HG03108 (cell line): ENCODE results near the gene SDSL.

Source experiments
- ATAC-seq: cut with Tn5 transposase; IDR thresholded peaks from one replicate; pipeline ENCODE4 v1.9.1; 2021; ENCODE audit warnings: moderate library complexity; ENCODE audit not compliant: unreplicated experiment

Gene SDSL

GRCh38 chr12:113445544-113446171, 23.5 kb downstream of the SDSL start:
- no peak for ATAC-seq

DNA sequence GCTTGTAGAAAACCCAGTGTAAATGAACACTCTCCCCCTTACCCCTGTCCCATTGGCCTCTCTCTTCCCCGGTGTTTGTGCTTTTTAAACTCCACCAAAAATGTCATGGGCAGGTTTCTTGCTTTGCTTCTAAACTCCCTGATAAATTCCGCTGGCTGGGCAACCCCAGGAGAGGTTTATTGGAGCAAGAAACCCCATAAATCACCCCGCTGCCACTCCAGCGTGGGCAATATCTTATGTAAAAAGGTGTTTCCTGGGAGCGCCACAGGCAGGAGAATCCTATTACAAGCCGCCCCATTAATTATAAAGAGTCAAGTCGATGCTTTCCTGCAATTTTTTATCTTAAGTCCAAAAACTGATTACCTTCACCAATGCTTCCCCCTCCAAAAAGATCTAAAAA, 26.7 kb downstream of the SDSL start:
- no peak for ATAC-seq

DNA sequence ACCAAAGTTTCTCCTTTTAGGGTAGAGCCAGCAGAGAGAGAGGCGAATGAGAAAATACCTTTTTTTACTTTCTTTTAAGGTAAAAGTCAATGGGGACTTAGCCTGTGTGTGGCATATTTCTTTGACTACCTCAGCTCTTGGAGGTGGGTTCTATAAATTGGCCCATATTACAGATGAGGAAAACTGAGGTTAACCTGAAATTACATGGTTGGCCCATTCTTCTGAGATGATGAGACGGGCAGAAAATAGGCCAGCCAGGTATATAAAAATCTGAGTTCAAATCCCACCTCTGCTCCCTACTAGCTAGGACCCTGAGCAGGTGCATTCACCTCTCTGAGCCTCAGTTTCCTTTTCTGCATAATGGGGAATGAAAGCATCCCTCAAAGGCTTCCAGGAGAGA, 27.1 kb downstream of the SDSL start:
- no peak for ATAC-seq

- ATAC-seq, result no peak
These were observed 27.7 kb downstream of the SDSL start for GRCh38 chr12:113449839-113450238.

GRCh38 chr12:113452458-113452857, 30.3 kb downstream of the SDSL start:
- ATAC-seq, result no peak

DNA sequence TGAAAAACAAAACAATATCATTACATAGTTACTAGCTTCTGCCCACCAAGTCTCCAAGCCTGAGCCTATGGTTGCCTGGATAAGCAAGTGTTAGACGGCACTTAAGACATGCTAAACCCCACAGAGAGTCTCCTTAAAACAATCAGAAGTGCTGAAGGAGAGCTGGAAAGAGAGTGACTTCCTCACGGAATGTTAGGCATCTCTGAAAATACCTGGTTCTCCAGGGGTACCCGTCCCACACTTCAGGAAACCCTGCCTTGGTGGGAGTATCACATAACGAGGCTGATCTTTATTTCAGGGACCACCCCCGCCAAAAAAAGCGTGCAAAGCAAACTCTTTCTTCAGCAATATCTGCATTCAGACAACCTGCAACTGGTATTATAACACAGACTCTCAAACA, 31.1 kb downstream of the SDSL start:
- ATAC-seq, result no peak

DNA sequence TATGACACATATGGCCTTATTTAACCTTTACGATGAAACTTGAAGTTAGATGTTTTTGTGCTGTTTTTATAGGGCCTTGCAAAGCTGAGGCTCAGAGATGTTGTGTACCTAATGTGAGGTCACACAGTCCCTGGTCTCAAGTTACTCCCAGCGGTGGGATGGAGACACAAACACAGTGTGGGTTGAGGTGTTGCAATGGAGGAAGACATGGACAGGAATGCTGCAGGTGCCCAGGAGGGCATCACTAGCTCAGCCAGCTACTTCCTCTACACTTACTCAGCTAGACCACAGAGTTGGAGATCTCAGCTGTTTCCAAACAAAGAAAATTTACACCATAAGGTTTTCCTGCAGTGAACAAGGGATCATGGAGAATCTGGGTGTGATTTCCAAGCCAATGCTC, 34.0 kb downstream of the SDSL start:
- ATAC-seq, result no peak

DNA sequence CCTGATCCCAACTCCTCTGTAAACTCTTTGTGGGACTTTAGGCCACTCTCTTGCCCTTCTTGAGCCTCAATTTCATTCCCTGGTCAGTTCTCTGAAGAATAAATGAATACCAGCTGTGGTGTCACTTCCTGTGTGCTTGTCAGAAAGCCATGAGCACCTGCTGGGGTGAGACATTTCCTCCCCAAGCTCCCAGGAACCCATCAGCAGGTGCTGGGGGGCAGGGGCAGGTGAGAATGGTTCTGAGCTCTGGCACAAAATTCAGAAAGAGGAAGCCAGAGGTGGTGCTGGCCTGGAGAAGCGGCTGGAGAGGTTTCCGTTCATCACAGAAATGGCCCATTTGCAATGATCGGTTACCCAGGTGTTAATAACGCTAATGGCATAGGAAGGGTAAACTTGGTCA, 34.6 kb downstream of the SDSL start:
- ATAC-seq, result no peak

- ATAC-seq, result no peak
These were observed 35.0 kb downstream of the SDSL start for GRCh38 chr12:113457185-113457584.

DNA sequence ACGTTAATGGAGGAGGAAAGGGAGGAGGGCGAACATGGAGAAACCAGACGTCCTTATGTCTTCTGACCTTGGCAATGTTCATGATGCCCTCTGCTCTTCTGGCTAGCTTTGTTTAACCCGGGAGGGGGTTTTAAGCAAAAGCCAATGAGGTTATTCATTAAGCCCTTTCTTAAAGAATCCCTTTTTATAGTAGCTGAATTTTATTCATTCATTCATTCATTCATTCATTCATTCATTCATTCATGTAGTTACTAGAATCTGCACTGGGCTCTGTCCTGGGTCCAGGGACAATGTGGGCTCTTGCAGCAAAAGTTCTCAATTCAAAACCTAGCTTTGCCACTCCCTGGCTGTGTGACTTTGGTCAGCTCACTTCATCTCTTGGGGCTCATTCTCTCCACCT, 35.5 kb downstream of the SDSL start:
- ATAC-seq, result no peak

GRCh38 chr12:113459981-113460380, 37.8 kb downstream of the SDSL start:
- ATAC-seq, result no peak

GRCh38 chr12:113461666-113462065, 39.5 kb downstream of the SDSL start:
- ATAC-seq, result no peak

DNA sequence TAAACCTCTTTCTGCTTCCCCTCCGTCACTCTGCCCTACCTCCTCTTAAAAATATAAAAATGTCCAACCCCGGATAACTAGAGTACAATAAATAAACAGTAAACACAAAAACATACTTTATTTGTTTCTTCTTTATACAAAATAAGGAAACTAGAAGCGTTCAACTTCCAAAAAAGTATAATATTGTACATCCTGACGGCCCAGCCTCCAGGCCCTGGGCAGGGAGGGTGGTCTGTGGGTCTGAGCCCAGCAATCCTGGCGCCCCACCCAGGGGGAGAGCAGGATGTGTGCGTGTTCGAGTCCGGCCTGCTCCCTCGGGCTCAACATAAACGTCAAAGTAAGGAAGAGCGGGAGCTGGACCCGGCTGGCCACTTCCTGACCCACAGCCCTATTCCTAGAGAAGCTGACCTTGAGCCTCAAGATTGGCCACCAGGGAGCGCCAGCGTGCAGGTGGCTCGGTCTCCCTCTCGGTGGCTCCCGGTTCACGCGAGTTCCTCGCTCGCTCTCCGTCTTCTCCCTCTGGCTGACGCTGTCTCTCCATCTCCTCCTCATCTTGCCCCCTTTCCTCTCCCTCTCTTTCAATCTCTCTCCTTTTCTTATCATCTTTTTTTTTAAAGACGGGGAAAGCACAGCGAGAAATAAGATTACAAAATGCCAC, 40.1 kb downstream of the SDSL start:
- ATAC-seq, result no peak

- no peak for ATAC-seq
These were observed 41.0 kb downstream of the SDSL start for GRCh38 chr12:113462998-113463745.

DNA sequence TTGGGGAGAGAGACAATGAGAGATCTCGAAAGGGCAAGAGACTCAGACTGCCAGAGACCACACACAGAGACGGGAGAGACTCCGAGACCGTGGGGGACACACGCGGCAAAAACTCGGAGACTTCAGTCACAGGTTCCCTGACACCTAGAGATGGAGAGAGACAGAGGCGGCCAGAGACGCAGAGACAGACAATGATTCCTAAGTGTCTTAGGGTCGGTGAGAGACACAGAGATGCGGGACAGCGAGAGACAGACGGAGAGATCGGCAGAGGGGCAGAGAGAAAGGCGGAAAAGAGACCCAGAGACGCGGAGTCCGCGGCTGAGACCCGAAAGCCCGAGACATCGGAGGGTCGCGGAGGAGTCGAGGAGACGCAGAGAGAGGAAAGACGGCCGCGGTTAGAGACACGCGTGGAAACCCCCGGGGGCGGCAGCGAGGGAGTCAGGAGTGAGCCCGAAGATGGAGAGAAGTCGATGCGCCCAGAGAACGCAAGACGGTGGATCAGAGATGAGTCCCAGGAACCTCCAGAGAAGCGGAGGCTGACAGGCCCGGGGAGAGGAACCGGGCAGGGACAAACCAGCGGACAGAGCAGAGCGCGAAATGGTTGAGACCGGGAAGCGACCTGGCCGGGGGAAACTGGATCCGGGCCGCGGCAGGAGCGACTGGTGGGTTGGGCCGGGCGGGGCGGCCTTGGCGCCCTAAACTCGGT, 41.7 kb downstream of the SDSL start:
- ATAC-seq, result no peak

GRCh38 chr12:113464452-113464775, 42.2 kb downstream of the SDSL start:
- ATAC-seq, result no peak

DNA sequence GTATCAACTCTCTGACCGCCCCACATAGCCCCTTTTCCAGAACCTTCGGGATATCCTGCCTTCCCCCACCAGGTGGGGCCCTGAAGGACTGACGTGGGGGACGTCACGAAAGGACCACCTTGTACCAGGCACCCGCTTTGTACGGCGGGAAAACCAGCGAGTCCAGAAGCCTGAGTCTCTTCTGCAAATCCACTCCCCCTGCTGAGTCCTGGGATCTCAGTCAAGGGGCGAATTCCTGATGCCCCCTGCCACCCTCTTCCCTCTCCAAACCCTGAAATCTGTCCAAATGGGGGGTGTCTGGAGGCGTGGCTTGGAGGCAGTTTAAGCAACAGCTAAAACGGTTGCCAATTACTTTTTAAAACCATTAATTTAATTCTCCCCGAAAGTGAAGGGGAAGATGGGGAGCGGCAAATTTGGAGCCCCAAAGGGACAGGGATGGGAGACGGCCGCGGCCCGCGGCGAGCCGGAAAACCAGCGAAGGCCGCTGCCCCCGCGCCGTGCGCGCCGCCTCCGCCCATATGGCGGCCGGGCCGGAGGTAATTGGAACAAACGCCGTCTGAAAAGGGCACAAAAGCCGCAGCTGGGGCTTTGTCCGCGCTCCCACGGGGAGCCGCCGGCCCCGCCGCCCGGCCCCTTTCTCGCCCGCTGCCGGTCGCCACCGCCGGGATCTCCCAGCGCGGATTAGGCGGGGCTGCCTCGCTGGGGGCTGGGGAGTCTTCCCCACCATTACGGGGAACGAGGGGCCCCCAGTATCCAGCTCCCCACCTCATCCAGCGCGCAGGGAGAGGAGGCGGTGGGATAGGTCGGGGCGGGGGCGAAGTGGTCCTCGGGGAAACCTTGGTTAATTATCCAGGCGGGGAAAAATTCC, 42.9 kb downstream of the SDSL start:
- ATAC-seq, result no peak

GRCh38 chr12:113465808-113466453, 43.8 kb downstream of the SDSL start:
- no peak for ATAC-seq

GRCh38 chr12:113466454-113467141, 44.4 kb downstream of the SDSL start:
- no peak for ATAC-seq

- ATAC-seq, result no peak
These were observed 44.9 kb downstream of the SDSL start for GRCh38 chr12:113467142-113467501.
